Tibial nerve (tissue), 4 donors: Measurements from ENCODE around the gene HAGHL. TPM values are rescaled to one million over a fixed set of nuclear protein-coding genes. Genes with fewer than 3 reads are reported as not detected.

Source experiments
- DNase-seq, 2 donors: peaks; one replicate each; pipeline ENCODE4 v3.0.0-alpha.2; 2019; ENCODE audit warnings: low spot score in 2 of 2
- H3K27ac ChIP-seq, 4 donors: fragments of 200-600 bp; sonication (generic) in 3 of 4; one replicate each; pipeline ENCODE4 v1.5.1; 2017 to 2019; ENCODE audit warnings: mild to moderate bottlenecking in 1 of 4
- H3K27me3 ChIP-seq, 2 donors: fragments of 200-600 bp; sonication (generic) in 1 of 2; one replicate each; pipeline versions ENCODE4 v1.5.1 to v1.6.0; 2017 to 2019
- H3K36me3 ChIP-seq, 3 donors: fragments of 200-600 bp; sonication (generic); one replicate each; pipeline ENCODE4 v1.5.1; 2018 to 2019
- H3K4me1 ChIP-seq, 4 donors: fragments of 200-600 bp; sonication (generic) in 3 of 4; one replicate each; pipeline ENCODE4 v1.5.1; 2017 to 2019
- H3K4me3 ChIP-seq, 4 donors: fragments of 200-600 bp; sonication (generic) in 3 of 4; one replicate each; pipeline ENCODE4 v1.5.1; 2017 to 2019; ENCODE audit warnings: mild to moderate bottlenecking in 1 of 4, moderate library complexity in 1 of 4
- H3K9me3 ChIP-seq, 4 donors: fragments of 200-600 bp; sonication (generic) in 3 of 4; one replicate each; pipeline ENCODE4 v1.5.1; 2017 to 2019
- EP300 ChIP-seq, 2 donors: sonication (generic); formaldehyde crosslinking; IDR thresholded peaks; one replicate each; pipeline ENCODE4 v1.6.1; 2017; ENCODE audit warnings: antibody characterized with exemption in 2 of 2, mild to moderate bottlenecking in 1 of 2
- POLR2A ChIP-seq, 2 donors: fragments of 450-650 bp; IDR thresholded peaks; one replicate each; pipeline ENCODE4 v1.6.1; 2017; ENCODE audit warnings: antibody characterized with exemption in 2 of 2, mild to moderate bottlenecking in 2 of 2, moderate library complexity in 2 of 2
- WGBS, 2 donors: methylation state at CpG; one replicate each; pipeline ENCODE4 v1.1.5; 2018; 5-methylcytosine and 5-hydroxymethylcytosine counted together
- total RNA-seq, 4 donors: library from RNA; depleted of rRNA; stranded (reverse); fragments of >200 nt; gene quantifications; one replicate each; pipeline ENCODE4 v1.1.0, GENCODE V29; 2016
- TF ChIP-seq, protein P1 (sequence below), 5 experiments: fragments of 200-600 bp in 3 of 5; fragments of 450-650 bp in 2 of 5; sonication (generic) in 3 of 5; IDR thresholded peaks; one replicate each; pipeline ENCODE4 v1.5.1; 2016 to 2019; ENCODE audit warnings: antibody characterized with exemption in 5 of 5, mild to moderate bottlenecking in 3 of 5, moderate library complexity in 2 of 5

The HAGHL gene
- total RNA-seq, 4 donors from 2014 or later, result 3.5 to 18.0 (median 6.3) TPM

DNA sequence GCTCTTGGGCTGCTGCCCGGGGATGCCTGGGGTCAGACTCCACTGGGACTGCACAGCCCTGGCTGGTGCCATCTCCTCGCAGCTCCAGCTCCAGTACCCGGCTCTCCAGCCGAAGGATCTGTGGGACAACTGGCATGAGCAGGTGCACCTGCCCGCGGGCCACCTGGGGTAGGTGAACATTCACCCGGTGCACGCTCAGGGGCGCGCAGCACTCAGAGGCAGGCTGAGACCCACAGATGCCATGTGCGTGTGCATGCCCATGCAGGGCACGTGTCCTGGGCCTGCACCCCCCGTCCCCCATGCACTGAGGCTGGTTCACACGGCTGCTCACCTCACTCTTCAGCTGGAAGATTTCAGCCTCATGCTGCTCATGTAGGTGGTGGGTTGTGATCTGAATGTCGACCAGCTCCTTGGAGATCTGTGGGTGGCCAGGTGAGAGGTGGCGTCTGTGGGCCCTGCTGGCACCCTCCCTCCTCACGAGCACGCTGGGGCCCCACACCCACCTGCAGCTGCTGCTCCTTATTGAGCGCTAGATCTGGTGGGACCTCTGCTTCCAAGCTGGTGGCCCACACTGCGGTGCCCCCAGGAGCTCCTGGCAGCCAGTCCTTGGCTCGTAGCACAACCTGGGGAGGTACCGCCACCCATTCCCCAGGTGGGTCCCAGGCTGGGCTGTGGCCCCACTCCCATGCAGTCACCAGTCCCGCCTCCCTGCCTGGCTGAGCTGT lies 1.3 kb upstream of the HAGHL start:
- Histone ChIP-seq H3K27me3 (peaks cover 0 to 14% of the 10 kb centered on the region in 2 donors), H3K4me3 (no peak overlapping the region), H3K36me3 (peaks cover 0 to 10% (median 0%) of the 10 kb centered on the region in 3 donors), H3K9me3 (no peaks in the 10 kb centered on the region), H3K4me1 (peaks cover 0 to 43% (median 29%) of the 10 kb centered on the region in 4 donors), H3K27ac (peak overlapping the region in 1 of 4 donors; percentile 57)
- DNase-seq, result no peak
- TF ChIP-seq EP300 (IDR thresholded peaks at IDR 0.05) (no peak), POLR2A (IDR thresholded peaks at IDR 0.05) (no peak)
- TF ChIP-seq, protein P1, sequence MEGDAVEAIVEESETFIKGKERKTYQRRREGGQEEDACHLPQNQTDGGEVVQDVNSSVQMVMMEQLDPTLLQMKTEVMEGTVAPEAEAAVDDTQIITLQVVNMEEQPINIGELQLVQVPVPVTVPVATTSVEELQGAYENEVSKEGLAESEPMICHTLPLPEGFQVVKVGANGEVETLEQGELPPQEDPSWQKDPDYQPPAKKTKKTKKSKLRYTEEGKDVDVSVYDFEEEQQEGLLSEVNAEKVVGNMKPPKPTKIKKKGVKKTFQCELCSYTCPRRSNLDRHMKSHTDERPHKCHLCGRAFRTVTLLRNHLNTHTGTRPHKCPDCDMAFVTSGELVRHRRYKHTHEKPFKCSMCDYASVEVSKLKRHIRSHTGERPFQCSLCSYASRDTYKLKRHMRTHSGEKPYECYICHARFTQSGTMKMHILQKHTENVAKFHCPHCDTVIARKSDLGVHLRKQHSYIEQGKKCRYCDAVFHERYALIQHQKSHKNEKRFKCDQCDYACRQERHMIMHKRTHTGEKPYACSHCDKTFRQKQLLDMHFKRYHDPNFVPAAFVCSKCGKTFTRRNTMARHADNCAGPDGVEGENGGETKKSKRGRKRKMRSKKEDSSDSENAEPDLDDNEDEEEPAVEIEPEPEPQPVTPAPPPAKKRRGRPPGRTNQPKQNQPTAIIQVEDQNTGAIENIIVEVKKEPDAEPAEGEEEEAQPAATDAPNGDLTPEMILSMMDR (IDR thresholded peaks at IDR 0.05), result no peak
- WGBS, 2 donors, result 74 to 81% methylated on average over 15 to 19 of the region's 23 CpGs

DNA sequence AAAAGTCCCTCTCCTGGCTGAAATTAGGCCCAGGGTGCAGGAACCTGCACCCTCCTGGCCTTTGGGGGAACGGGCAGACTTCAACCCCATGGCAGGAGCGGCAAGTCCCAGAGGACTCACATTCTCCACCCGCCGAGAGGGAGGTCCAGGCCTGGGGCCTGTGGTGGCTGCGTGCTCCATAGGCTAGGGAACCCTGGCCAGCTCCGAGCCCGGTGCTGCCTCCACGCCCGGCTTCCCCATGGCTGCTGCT lies 793 bp upstream of the HAGHL start:
- Histone ChIP-seq H3K4me1 (peaks cover 0 to 43% (median 29%) of the 10 kb centered on the region in 4 donors), H3K9me3 (no peaks in the 10 kb centered on the region), H3K36me3 (peaks cover 0 to 15% (median 0%) of the 10 kb centered on the region in 3 donors), H3K4me3 (peak overlapping the region in 1 of 4 donors; percentile 46), H3K27me3 (peaks cover 0 to 14% of the 10 kb centered on the region in 2 donors), H3K27ac (peak overlapping the region in 2 of 4 donors; percentile 57 to 71)
- 12 to 42% methylated on average over 2 to 6 of the region's 9 CpGs for WGBS, 2 donors
- TF ChIP-seq, protein P1 (IDR thresholded peaks at IDR 0.05), result no peak
- TF ChIP-seq EP300 (IDR thresholded peaks at IDR 0.05), result no peak
- TF ChIP-seq POLR2A (IDR thresholded peaks at IDR 0.05), result no peak
- no peak for DNase-seq

DNA sequence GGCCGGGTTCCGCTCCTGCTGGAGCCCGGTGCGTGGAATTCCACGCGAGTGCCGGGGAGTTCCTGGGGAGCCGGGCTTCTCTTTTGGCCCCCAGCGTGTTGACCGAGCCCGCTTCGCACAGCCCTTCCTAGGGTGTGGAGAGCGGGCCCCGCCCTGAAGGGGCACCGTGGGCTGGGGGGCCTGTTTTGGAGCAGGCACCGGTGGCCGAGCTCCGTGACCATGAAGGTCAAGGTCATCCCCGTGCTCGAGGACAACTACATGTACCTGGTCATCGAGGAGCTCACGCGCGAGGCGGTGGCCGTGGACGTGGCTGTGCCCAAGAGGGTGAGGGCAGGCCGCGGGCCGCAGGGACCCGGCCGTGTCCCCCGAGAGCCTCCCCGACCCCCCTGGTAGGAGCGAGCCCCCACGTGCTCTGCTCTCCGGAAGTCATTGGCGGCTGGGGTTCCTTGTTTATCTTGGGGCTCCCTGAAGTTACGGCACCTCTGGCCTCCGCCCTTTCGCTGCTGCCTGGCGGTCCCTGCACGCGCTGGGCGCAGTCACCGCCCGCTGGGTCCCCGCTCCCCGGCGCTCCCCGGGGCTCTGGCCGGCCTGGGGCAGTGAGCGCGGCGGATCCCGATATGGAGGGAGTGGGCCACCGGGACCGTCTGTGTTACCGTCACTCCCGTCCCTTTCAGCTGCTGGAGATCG lies 528 bp downstream of the HAGHL start:
- TF ChIP-seq POLR2A (IDR thresholded peaks at IDR 0.05), result no peak
- TF ChIP-seq EP300 (IDR thresholded peaks at IDR 0.05), result no peak
- TF ChIP-seq, protein P1 (IDR thresholded peaks at IDR 0.05), result no peak
- peak overlapping the region in 3 of 4 donors; percentile 60 to 71 (median 68) for H3K27ac ChIP-seq
- H3K9me3 ChIP-seq, result no peaks in the 10 kb centered on the region
- WGBS, 2 donors, result 0 to 1% methylated on average over 14 to 34 of the region's 61 CpGs
- H3K27me3 ChIP-seq, result peaks cover 0 to 14% of the 10 kb centered on the region in 2 donors
- H3K4me3 ChIP-seq, result peak overlapping the region; percentile 37 to 68 (median 54)
- H3K36me3 ChIP-seq, result peaks cover 0 to 28% (median 0%) of the 10 kb centered on the region in 3 donors
- H3K4me1 ChIP-seq, result peaks cover 0 to 31% (median 23%) of the 10 kb centered on the region in 4 donors
- no peak for DNase-seq

GRCh38 chr16:728131-728889 lies 1.4 kb downstream of the HAGHL start:
- Histone ChIP-seq H3K27me3 (peaks cover 0 to 14% of the 10 kb centered on the region in 2 donors), H3K9me3 (no peaks in the 10 kb centered on the region), H3K4me1 (peaks cover 0 to 31% (median 23%) of the 10 kb centered on the region in 4 donors), H3K36me3 (peaks cover 0 to 37% (median 0%) of the 10 kb centered on the region in 3 donors), H3K27ac (peak overlapping the region in 3 of 4 donors; percentile 60 to 71 (median 68)), H3K4me3 (peak overlapping the region; percentile 37 to 68 (median 54))
- no peak for DNase-seq
- WGBS, 2 donors, result 0 to 1% methylated on average over 4 to 29 of the region's 80 CpGs
- TF ChIP-seq EP300 (IDR thresholded peaks at IDR 0.05), result peak in 1 of 2 donors; percentile 27
- TF ChIP-seq, protein P1 (IDR thresholded peaks at IDR 0.05), result no peak
